Bladder microvascular endothelial cell (primary cell): ENCODE data around the gene HPGD. TPM values are rescaled to one million over a fixed set of nuclear protein-coding genes. Genes with fewer than 3 reads are reported as not detected.

ENCODE experiments used
- total RNA-seq: library from RNA; depleted of rRNA; stranded (reverse); fragments of >200 nt; gene quantifications from 2 replicates; pipeline ENCODE4 v1.2.3, GENCODE V29; 2014

The HPGD gene
- not detected in 2 replicates for total RNA-seq

GRCh38 chr4:174522183-174523024 is at the start of gene HPGD:
Gene HPGD (minus strand): TSS chr4:174522488. CDS start chr4:174522451, 37 bp downstream.

Other genes with a start within 250 kb of the HPGD start
- gene FBXO8, start 238.8 kb downstream of the HPGD start, total RNA-seq, result 22.5 and 35.2 TPM in 2 replicates
- 11.0 and 11.6 TPM in 2 replicates for gene CEP44, start 238.6 kb downstream of the HPGD start, total RNA-seq